H1 (cell line): Measurements from ENCODE around the gene MBD4. TPM values are rescaled to one million over a fixed set of nuclear protein-coding genes. Genes with fewer than 3 reads are reported as not detected.

ENCODE experiments used
- CTCF ChIA-PET: fragments of 300-600 bp; sonication (Branson Sonifier 250); formaldehyde crosslinking; loops from one replicate; lab custom pipeline; 2021; ENCODE audit not compliant: partially characterized antibody; lab: Charles Lee
- POLR2A ChIA-PET: fragments of 300-600 bp; sonication (Branson Sonifier 250); formaldehyde crosslinking; loops from one replicate; lab custom pipeline; 2021; ENCODE audit warnings: inconsistent platforms; ENCODE audit not compliant: partially characterized antibody; lab: Charles Lee
- DNase-seq, 2 experiments: peaks; one replicate each; pipeline versions ENCODE4 v3.0.0 to v3.0.0-alpha.2; 2010 to 2022; ENCODE audit warnings: low spot score in 2 of 2, low read depth in 1 of 2, mixed read lengths in 1 of 2
- FAIRE-seq: peaks from 2 replicates; lab custom pipeline; 2011; peaks lifted over from hg19 to GRCh38; lab: Jason Lieb, UNC
- H2AFZ ChIP-seq: 2 replicates; pipeline ENCODE4 v1.8.1; 2012; ENCODE audit warnings: low read length, inconsistent platforms
- H2AK5ac ChIP-seq: 2 replicates; pipeline ENCODE4 v1.6.1; 2013; ENCODE audit warnings: low read depth, low read length
- H2BK120ac ChIP-seq: replicated peaks from 2 replicates; pipeline ENCODE3; 2013; ENCODE audit warnings: low read depth, low read length, inconsistent platforms
- H2BK12ac ChIP-seq: 2 replicates; pipeline ENCODE4 v1.6.1; 2013; ENCODE audit warnings: low read depth, low read length
- H2BK15ac ChIP-seq: 2 replicates; pipeline ENCODE4 v1.6.1; 2013; ENCODE audit warnings: low read length
- H2BK20ac ChIP-seq: 2 replicates; pipeline ENCODE4 v1.6.1; 2013; ENCODE audit warnings: low read length
- H2BK5ac ChIP-seq: 2 replicates; pipeline ENCODE4 v1.6.1; 2013; ENCODE audit warnings: low read depth, low read length
- H3K14ac ChIP-seq: 2 replicates; pipeline ENCODE4 v1.6.1; 2013; ENCODE audit warnings: inconsistent platforms; ENCODE audit not compliant: insufficient read length
- H3K18ac ChIP-seq: 2 replicates; pipeline ENCODE4 v1.6.1; 2013; ENCODE audit warnings: low read length; ENCODE audit errors: extremely low read depth
- H3K23ac ChIP-seq: 2 replicates; pipeline ENCODE4 v1.6.1; 2013; ENCODE audit warnings: inconsistent platforms; ENCODE audit not compliant: insufficient read length
- H3K23me2 ChIP-seq: 2 replicates; pipeline ENCODE4 v1.6.1; 2013; ENCODE audit warnings: low read depth, low read length
- H3K27ac ChIP-seq: 2 replicates; pipeline ENCODE4 v1.6.1; 2011; ENCODE audit warnings: low read depth, low read length, inconsistent platforms
- H3K27me3 ChIP-seq, 4 experiments: replicated peaks in 1 of 4; 1 replicate in 1 of 4; 2 replicates in 3 of 4; pipeline versions ENCODE4 v1.6.1 to v1.8.1; 2011 to 2013; ENCODE audit warnings: low read length in 3 of 4, mild to moderate bottlenecking in 3 of 4, inconsistent platforms in 2 of 4, mixed read lengths in 2 of 4, moderate library complexity in 1 of 4; ENCODE audit not compliant: control insufficient read depth in 3 of 4, insufficient read depth in 3 of 4; ENCODE audit errors: extremely low read depth in 1 of 4
- H3K36me3 ChIP-seq, 4 experiments: 2 replicates each; pipeline versions ENCODE4 v1.6.1 to v1.8.1; 2011 to 2013; ENCODE audit warnings: mild to moderate bottlenecking in 4 of 4, low read length in 3 of 4, moderate library complexity in 2 of 4, control low read depth in 1 of 4, inconsistent platforms in 1 of 4; ENCODE audit not compliant: insufficient read depth in 4 of 4, control insufficient read depth in 2 of 4
- H3K4ac ChIP-seq: replicated peaks from 2 replicates; pipeline ENCODE3; 2013; ENCODE audit warnings: low read length, low read depth, mixed read lengths, inconsistent platforms; ENCODE audit not compliant: insufficient read length
- H3K4me1 ChIP-seq, 4 experiments: replicated peaks in 1 of 4; 1 replicate in 1 of 4; 2 replicates in 3 of 4; pipeline versions ENCODE4 v1.6.1 to v1.8.1; 2011 to 2013; ENCODE audit warnings: low read length in 3 of 4, inconsistent platforms in 2 of 4, mixed read lengths in 1 of 4; ENCODE audit not compliant: insufficient read depth in 4 of 4, control insufficient read depth in 3 of 4
- H3K4me2 ChIP-seq, 2 experiments: 2 replicates each; pipeline versions ENCODE4 v1.6.1 to v1.8.1; 2011 to 2013; ENCODE audit warnings: low read depth in 2 of 2, low read length in 2 of 2, control low read depth in 1 of 2, inconsistent platforms in 1 of 2, mild to moderate bottlenecking in 1 of 2; ENCODE audit not compliant: insufficient read depth in 1 of 2
- H3K4me3 ChIP-seq, 4 experiments: fragments of 200-600, 300-600 bp in 1 of 4; sonication (generic), shearing (Covaris generic), sonication (Bioruptor Twin) in 1 of 4; 2 replicates each; pipeline versions ENCODE4 v1.5.1 to v1.8.1; 2011 to 2016; ENCODE audit warnings: low read length in 4 of 4, low read depth in 3 of 4, control low read depth in 2 of 4, inconsistent platforms in 2 of 4, mild to moderate bottlenecking in 2 of 4, mixed read lengths in 1 of 4, moderate library complexity in 1 of 4; ENCODE audit not compliant: insufficient read depth in 2 of 4; ENCODE audit errors: extremely low read depth in 1 of 4
- H3K56ac ChIP-seq: replicated peaks from 2 replicates; pipeline ENCODE3; 2013; ENCODE audit warnings: low read depth, mild to moderate bottlenecking, mixed read lengths, low read length, inconsistent platforms; ENCODE audit not compliant: insufficient read length
- H3K79me1 ChIP-seq: 2 replicates; pipeline ENCODE4 v1.6.1; 2013; ENCODE audit warnings: low read depth, low read length, control low read depth
- H3K79me2 ChIP-seq, 2 experiments: 2 replicates each; pipeline versions ENCODE4 v1.6.1 to v1.8.1; 2012 to 2013; ENCODE audit warnings: low read length in 2 of 2, mild to moderate bottlenecking in 2 of 2, inconsistent platforms in 1 of 2; ENCODE audit not compliant: insufficient read depth in 2 of 2, control insufficient read depth in 1 of 2
- H3K9ac ChIP-seq, 4 experiments: replicated peaks in 1 of 4; 1 replicate in 1 of 4; 2 replicates in 3 of 4; pipeline versions ENCODE4 v1.6.1 to v1.8.1; 2011 to 2013; ENCODE audit warnings: low read depth in 3 of 4, low read length in 3 of 4, control low read depth in 2 of 4, mild to moderate bottlenecking in 2 of 4, moderate library complexity in 2 of 4, inconsistent platforms in 1 of 4; ENCODE audit errors: extremely low read depth in 1 of 4
- H3K9me3 ChIP-seq, 2 experiments: 2 replicates each; pipeline versions ENCODE4 v1.6.1 to v1.8.1; 2012 to 2013; ENCODE audit warnings: mild to moderate bottlenecking in 2 of 2, moderate library complexity in 2 of 2, control low read depth in 1 of 2, inconsistent platforms in 1 of 2, low read depth in 1 of 2, low read length in 1 of 2, mixed read lengths in 1 of 2; ENCODE audit not compliant: insufficient read depth in 2 of 2
- H4K20me1 ChIP-seq, 2 experiments: replicated peaks in 1 of 2; 2 replicates each; pipeline versions ENCODE3 to v1.8.1; 2011 to 2013; ENCODE audit warnings: inconsistent platforms in 2 of 2, low read length in 2 of 2, mild to moderate bottlenecking in 1 of 2; ENCODE audit not compliant: insufficient read depth in 2 of 2, control insufficient read depth in 1 of 2
- H4K5ac ChIP-seq: 2 replicates; pipeline ENCODE4 v1.6.1; 2013; ENCODE audit warnings: low read length, low read depth, mixed read lengths, inconsistent platforms; ENCODE audit not compliant: insufficient read length
- H4K8ac ChIP-seq: 2 replicates; pipeline ENCODE4 v1.8.0; 2013; ENCODE audit warnings: mild to moderate bottlenecking, moderate library complexity, low read length, inconsistent platforms; ENCODE audit not compliant: insufficient read depth; ENCODE audit errors: extremely low read depth
- H4K91ac ChIP-seq: replicated peaks from 2 replicates; pipeline ENCODE3; 2013; ENCODE audit warnings: low read length, mixed read lengths, inconsistent platforms; ENCODE audit not compliant: insufficient read length
- EGR1 ChIP-seq: IDR thresholded peaks from 2 replicates; pipeline ENCODE4 v1.6.1; 2011; ENCODE audit warnings: low read depth, low read length, borderline replicate concordance
- PHF8 ChIP-seq: fragments of 200-600 bp; sonication (generic); conservative IDR thresholded peaks from 2 replicates; pipeline ENCODE4 v1.7.1; 2012; ENCODE audit warnings: low read depth, mild to moderate bottlenecking, inconsistent platforms, low read length, moderate library complexity
- WGBS, 2 experiments: shearing (Covaris generic) in 1 of 2; methylation state at CpG; one replicate each; pipeline versions ENCODE4 v1.1.6 to v1.1.7; 2013 to 2015; ENCODE audit warnings: low lambda C conversion rate in 2 of 2, mixed read lengths in 2 of 2, inconsistent platforms in 1 of 2, low coverage in 1 of 2, missing lambda C conversion rate in 1 of 2; ENCODE audit not compliant: insufficient replicate concordance in 2 of 2, insufficient coverage in 1 of 2, insufficient read length in 1 of 2; ENCODE audit errors: extremely low coverage in 1 of 2, missing lambda C conversion rate in 1 of 2; 5-methylcytosine and 5-hydroxymethylcytosine counted together
- polyA plus RNA-seq, 7 experiments: library from polyadenylated mRNA; depleted of rRNA in 3 of 7; stranded (reverse) in 5 of 7; unstranded in 2 of 7; fragments of >200 nt in 5 of 7; fragments of 200-250 nt in 2 of 7; gene quantifications; 1 replicate in 5 of 7; 2 replicates in 1 of 7; 4 replicates in 1 of 7; pipeline versions ENCODE4 v1.2.1 to v1.2.3, GENCODE V29; 2011 to 2013; ENCODE audit warnings: missing spikeins in 2 of 7, mixed read lengths in 2 of 7
- total RNA-seq: library from RNA; stranded (reverse); fragmentation: NEBNext Ultra II Directional; extraction: Animal tissue kit (Norgen Biotek cat#: 25700); gene quantifications from 2 replicates; pipeline ENCODE4 v1.2.1, GENCODE V29; 2021

The MBD4 gene
- total and polyA plus RNA-seq, 2 of the 8 experiments (the other 6 are each of a cell fraction or from before 2014, with no cell fraction given): 11.2 to 35.8 TPM

- H3K9ac ChIP-seq: no peak overlapping the region
- no peak overlapping the region for H4K91ac ChIP-seq
- peak overlapping the region; percentile 87; the same call in 1 of the 2 replicates for H2BK12ac ChIP-seq
- peak overlapping the region; percentile 73; the same call in 1 of the 2 replicates for H2BK5ac ChIP-seq
- no peak overlapping the region for H3K23ac ChIP-seq
- H4K20me1 ChIP-seq: peaks cover 0 to 1% of the 10 kb centered on the region in 2 experiments
- no peak overlapping the region for H3K4ac ChIP-seq
- peak; percentile 71; the same call in 1 of the 2 replicates for TF ChIP-seq EGR1
- no peak for TF ChIP-seq PHF8
- no peaks in the 10 kb centered on the region for H3K79me1 ChIP-seq
- ChIA-PET POLR2A (interaction anchor here (0.9 to 1.9 kb wide), 9 partner anchors 17 to 118 kb away, joined by 3 to 7 read pairs (median 4); a partner anchor contains a TSS), CTCF (interaction anchor here (0.9 to 3.1 kb wide), 2 partner anchors 9 to 42 kb away, joined by 4 to 11 read pairs; no protein-coding TSS in a partner anchor)
- no peak overlapping the region for H2AFZ ChIP-seq
- H3K4me3 ChIP-seq: 0 out of 8 replicates have a peak overlapping the region, but pooled peaks of 1 of the 4 experiments have one; percentile 14
- 0 out of 2 replicates have a peak overlapping the region, but pooled peaks have one; percentile 31 for H2BK15ac ChIP-seq
- H3K9me3 ChIP-seq: no peaks in the 10 kb centered on the region
- peak overlapping the region; percentile 95 for H3K18ac ChIP-seq
- no peak for FAIRE-seq
- peak overlapping the region; percentile 43 to 45 for H3K4me2 ChIP-seq
- no peak overlapping the region for H3K56ac ChIP-seq
- H4K8ac ChIP-seq: peak overlapping the region; percentile 4; the same call in 1 of the 2 replicates
- 56% methylated on average over 3 of the region's 3 CpGs; no CpG with 5 or more reads in 1 of the 2 experiments for WGBS, 2 experiments
- peaks cover 3% of the 10 kb centered on the region for H3K23me2 ChIP-seq
- peak overlapping the region; percentile 6 for H4K5ac ChIP-seq
- H3K4me1 ChIP-seq: peaks cover 7 to 31% (median 15%) of the 10 kb centered on the region in 4 experiments
- H3K27ac ChIP-seq: no peak overlapping the region
- peaks cover 0 to 10% (median 8%) of the 10 kb centered on the region in 4 experiments; a peak in 5 of 7 replicates for H3K27me3 ChIP-seq
- no peak overlapping the region for H2BK120ac ChIP-seq
- H3K14ac ChIP-seq: no peak overlapping the region
- H2AK5ac ChIP-seq: no peak overlapping the region
- no peaks in the 10 kb centered on the region for H3K79me2 ChIP-seq
- DNase-seq: no peak
- no peak overlapping the region; the same call in 1 of the 2 replicates for H2BK20ac ChIP-seq
- H3K36me3 ChIP-seq: 0 out of 8 replicates have a peak, but pooled peaks cover 0 to 2% (median 0%) of the 10 kb centered on the region in 4 experiments
These were observed 14.5 kb downstream of the MBD4 start for GRCh38 chr3:129425213-129425612.
